Measurements from ENCODE around the gene KRT15.
"Not testable (repeated sequence)": the region's sequence is repeated elsewhere in the genome, so short reads cannot be mapped to it uniquely, and the experiment has no call there.

KRT15 gene

DNA sequence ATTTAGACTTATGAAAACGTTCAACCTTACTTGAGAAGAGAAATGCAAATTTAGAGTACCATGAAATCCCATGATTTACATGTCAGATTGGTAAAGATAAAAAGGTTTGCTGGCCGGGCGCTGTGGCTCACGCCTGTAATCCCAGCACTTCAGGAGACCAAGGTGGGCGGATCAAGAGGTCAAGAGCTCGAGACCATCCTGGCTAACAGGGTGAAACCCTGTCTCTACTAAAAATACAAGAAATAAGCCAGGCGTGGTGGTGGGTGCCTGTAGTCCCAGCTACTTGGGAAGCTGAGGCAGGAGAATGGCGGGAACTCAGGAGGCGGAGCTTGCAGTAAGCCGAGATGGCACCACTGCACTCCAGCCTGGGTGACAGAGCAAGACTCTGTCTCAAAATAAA lies 24.1 kb upstream of the KRT15 start:
- DNase-seq: not testable (repeated sequence)

DNA sequence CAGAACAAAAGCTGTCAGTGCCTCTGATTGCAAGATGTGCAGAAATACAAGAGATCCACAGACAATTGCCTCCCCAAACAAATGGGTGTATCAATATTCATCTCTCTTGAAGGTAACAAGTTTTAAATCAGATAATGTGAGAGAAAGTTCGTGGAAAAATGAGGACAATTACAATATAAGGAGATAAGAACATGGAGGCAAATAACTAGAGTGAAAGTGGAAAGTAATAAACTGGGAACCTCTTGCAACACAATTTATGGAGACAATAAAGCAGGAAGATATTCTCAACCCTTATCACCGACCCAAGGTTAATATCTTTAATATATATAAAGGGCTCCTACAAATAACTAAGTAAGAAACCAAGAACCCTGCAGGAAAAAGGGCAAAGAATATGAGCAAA lies 23.7 kb upstream of the KRT15 start:
- no peak for DNase-seq

DNA sequence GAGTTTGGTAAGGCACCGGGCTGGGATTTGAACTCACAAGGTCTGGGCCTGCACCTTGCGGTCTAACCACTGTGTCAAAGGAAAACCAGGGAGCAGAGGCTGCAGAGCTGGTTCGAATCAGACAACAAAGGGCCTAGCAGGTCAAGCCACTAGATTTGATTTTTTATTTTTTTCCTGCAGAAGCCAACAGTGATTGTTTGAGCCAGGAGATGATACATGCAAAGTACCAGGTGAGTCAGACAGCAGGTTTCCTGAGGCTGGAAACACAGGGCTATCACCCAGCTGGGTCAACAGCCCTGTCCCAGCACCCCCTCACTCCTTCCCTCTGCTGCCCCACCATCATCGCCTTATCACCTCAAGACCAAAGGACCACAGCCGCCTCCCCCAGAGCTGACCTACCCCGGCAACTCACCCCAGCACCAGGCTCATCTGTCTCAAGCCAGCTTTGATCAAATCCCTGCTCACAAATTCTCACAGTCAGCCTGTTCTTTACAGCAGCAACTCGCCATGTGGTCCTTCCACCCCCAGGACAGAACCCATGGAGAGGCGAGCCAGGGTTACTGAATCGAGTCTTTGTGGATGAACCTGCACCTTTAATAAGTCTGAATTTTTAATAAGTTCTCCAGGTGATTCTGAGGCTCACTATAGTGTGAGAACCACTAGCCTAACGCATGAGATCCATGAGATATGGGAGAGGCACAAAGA lies 22.4 kb upstream of the KRT15 start:
- DNase-seq: no peak

DNA sequence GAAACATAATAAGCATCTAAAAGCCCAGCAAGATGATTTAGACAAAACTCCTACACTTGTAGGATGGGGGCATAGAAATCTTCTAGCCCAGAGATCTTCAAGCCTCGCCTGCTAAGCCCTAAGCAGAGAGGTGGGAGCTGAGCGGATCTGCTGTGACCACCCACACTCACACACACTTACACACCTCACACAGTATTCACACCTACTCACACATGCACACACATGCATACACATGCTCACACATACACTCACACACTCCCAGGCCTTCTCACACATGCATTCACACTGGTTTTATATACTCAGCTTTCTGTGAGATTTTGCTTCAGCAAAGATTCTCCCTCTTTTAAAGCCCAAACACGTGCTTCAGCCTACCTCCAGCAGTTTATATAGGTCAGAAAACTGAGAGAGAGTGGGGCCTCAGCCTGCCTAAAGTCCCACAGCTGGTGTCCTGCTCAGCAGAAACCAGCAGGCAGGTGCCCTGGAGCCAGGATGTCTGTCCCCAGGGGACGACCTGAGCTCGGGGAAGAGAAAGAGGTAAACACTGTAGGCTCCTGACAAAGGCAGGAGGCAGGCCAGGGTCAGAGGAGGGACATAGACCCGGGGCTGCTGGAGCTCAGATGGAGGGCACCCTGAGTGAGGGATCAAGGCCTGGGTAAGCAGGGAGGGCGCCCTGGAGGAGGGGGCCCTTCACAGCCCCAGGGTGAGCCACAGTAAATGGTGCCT lies 21.4 kb upstream of the KRT15 start:
- no peak for DNase-seq

DNA sequence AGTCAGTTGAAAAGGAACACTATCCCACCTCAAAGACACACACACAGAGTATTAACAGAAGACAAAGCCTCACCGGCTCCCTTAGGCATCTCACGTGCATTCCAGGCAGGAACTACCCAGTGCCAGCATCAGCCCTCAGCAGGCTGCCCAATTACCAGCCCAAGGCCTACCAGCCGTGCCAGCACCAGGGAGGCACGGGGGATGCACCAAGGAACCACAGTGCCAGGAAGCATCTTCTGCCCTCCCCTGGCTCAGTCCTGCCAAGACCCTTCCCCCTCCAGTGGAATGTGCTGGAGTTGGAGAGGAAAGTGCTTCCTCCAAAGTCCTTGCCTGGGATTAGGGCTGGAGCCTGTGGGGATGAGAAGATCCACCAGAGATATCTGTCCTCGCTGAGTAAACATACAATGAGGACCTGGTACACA lies 20.4 kb upstream of the KRT15 start:
- DNase-seq: no peak

DNA sequence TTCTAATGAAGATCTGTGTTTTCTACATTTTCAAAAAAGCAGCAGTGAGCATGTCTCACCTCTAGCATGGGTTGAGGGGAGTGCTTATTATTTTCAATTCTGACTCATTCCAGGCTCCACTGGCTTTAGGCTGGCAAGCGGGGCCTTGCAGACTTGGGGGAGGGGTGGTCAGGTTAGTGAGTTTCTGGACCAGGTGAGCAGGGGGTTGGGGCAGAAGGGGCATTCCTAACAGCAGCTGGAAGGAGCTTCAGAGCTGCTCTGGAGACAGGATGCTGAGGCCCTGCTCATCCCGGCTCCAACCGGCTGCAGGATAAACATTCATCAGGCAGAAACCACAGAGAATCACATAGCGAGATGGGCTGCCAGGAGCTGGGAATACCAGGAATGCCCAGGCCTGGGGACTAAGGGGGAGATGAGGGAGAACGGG lies 19.9 kb upstream of the KRT15 start:
- DNase-seq: no peak

DNA sequence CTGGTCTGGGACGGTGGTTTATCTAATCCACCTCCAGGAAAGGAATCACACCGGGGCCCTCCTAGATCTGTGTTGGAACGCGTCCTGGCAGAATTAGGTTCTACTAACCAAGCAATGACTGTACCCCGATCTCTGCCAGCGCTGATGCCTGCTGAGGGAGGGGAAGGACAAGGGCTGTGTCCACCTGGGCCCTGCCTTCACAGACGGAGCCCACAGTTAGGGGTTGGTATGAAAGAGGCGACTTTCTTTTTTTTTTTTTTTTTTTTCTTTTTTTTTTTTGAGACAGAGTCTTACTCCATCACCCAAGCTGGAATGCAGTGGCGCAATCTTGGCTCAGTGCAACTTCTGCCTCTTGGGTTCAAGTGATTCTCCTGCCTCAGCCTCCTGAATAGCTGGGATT lies 19.3 kb upstream of the KRT15 start:
- no peak for DNase-seq

DNA sequence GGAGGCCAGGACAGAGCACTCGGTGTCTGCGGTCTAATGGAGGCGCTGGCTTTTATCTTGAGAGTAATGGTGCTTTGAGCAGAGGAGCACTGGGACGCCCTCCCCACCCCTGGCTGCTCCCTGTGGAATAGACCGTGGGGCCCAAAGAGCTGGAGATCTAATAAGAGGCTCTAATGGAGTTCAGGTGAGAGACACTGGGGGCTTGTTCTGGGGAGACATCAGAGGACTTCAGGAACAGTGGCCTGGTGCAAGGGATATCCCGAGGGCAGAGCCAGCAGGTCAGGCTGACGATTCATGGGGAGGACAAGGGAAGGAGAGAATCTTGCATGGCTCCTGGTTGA lies 18.9 kb upstream of the KRT15 start:
- DNase-seq: no peak

DNA sequence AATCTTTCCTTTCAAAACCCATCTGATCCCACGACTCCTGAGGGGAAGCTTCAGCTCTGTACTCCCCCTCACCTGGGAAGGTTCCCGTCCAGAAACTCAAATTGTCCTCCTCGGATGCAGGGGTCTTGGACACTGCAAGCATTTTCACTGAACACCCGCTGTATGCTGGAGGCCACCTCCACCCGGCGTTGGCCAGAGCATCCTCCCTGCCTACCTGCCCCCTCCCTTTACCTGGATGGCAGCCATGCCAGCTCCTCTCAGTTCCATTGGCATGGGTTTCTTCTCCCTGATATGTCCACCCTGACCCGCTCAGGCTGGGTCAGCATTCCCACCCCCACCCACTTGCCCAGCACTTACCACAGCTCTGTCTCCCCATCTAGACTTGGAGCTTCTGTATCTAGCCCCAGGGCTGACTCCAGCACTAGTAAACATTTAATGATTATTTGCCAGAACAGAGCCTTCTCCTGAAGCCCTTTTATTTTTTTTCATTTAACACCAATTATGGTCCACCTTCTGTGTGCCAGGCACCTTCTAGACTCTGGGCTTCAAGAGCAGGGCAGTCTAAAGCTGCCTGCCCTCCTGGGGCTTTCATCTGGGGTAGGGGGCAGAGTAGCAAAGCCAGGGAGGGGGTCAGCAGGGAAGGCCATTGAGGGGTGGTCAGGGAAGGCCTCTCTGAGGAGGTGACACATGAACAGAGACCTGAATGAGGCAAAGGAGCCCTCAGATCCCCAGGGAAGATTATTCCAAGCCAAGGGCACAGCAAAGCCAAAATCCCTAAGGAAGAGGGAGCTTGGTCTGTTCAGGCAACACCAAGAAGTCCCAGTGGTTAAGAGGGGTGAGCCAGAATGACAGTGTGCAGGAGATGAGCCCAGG lies 18.3 kb upstream of the KRT15 start:
- DNase-seq: no peak

DNA sequence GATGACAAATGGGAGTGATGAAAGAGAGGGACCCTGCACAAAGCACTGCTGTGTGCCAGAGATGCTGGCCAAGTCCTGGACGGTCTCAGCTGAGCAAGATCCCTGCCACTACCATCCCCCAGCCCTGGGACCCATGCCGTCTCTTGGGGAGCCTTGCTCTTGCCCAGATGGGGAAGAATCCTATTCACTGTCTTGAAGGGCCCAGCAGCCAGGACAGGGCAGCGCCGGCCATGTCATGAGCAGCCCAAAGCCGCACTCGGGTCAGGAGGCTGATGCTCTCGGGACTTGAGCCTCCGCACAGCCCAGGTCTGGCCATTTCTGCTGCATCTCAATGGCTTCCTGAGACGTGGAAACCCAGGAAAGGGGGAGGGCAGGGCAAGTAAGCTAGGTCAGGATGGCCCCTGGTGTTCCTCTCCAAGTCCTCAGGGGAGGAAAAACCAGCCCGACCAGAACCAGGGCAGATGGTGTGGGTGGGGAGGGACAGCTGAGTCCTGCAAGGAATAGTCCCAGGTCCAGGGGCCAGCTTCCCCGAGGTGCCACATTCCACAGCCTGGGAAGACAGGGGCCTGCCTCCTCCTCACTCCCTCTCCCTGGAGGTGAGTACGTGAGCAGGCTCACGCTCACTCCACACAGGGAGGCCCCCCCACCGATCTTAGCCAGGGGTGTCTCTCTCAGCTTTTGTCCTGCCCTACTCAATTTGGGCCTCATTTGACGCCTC lies 17.2 kb upstream of the KRT15 start:
- no peak for DNase-seq

DNA sequence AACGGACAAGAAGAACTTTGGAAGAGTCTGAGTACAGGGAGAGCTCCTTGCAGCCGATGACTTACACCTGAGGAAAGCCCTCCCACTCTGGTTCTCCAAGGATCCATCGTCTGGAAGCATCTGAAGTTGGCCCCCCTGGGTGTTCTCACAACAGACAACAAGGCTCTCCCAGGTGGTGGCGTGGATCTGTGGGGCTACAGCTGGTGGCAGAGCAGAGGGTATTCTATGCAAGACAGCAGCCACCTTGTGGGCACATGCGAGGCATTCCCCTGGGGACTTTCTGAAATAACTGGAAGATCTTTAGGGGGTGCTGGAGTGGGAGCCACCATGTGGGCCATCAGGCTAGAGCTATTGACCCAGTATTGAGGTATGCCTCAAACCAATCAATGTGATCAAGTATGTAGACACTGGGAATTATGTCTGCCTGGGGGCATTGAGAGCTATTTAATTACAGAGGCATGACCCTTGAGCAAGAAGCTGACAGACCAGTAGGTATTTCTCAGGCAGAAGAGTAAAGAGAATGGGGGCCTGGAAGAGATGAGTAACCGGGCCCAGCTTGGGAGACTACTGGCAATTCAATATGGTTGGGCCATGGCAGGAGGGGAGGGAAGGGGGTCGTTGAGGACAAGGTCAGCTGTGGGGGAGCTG lies 16.3 kb upstream of the KRT15 start:
- DNase-seq: no peak

DNA sequence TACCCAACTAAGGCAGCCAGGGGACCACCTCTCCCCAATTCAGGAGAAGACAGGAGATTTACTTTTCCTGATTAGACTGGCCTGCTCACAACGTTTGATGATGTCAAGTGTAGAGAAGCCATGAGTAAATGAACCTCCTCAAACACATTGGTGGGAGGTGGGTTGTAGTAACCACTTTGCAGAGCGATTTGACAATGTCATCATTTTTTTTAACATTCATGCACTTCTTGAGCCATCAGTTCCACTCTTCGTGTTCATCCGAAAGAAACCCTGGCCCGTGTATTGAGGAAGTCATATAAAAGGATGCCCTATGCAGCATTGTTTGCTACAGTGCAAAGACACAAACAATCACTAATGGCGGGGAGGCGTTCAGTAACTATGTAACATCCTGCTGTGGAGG lies 14.9 kb upstream of the KRT15 start:
- no peak for DNase-seq

DNA sequence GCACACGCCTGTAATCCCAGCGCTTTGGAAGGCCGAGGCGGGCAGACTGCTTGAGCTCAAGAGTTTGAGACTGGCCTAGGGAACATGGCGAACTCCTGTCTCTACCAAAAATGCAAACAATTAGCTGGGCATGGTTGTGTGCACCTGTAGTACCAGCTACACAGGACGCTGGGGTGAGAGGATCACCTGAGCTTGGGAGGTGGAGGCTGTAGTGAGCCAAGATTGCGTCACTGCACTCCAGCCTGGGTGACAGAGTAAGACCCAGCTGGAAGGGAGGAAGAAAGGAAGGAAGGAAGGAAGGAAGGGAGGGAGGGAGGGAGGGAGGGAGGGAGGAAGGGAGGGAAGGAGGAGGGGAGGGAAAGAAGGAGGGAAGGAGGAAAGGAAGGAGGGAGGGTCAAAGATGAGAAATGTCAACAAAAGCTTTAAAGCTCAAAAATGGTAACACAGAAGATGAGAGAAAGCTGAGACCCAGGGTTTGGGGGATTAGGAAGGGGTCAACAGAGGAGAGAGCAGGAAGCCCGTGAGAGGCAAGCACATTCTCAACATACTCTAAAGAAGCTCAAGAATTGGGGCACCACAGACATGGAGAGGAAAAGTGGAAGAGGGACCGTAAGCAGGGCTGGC lies 14.4 kb upstream of the KRT15 start:
- DNase-seq: no peak

DNA sequence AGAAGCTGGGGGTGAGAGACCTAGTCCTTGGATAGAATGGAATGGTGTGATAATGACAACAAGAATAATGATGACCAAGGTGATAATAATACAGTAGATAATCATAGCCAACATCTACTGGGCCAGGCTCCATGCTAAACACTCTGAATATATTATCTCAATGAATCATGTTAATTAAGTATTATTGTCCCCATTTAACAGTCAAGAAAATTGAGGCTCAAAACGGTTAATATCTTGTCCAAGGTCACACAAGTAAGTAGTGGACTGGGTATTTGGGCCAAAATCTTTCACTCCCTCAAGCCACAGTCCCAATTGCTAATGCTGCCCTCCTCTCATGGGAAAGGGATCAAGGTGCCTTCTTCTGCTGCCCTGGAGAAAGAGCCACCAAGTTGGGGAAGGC lies 13.3 kb upstream of the KRT15 start:
- DNase-seq: no peak

DNA sequence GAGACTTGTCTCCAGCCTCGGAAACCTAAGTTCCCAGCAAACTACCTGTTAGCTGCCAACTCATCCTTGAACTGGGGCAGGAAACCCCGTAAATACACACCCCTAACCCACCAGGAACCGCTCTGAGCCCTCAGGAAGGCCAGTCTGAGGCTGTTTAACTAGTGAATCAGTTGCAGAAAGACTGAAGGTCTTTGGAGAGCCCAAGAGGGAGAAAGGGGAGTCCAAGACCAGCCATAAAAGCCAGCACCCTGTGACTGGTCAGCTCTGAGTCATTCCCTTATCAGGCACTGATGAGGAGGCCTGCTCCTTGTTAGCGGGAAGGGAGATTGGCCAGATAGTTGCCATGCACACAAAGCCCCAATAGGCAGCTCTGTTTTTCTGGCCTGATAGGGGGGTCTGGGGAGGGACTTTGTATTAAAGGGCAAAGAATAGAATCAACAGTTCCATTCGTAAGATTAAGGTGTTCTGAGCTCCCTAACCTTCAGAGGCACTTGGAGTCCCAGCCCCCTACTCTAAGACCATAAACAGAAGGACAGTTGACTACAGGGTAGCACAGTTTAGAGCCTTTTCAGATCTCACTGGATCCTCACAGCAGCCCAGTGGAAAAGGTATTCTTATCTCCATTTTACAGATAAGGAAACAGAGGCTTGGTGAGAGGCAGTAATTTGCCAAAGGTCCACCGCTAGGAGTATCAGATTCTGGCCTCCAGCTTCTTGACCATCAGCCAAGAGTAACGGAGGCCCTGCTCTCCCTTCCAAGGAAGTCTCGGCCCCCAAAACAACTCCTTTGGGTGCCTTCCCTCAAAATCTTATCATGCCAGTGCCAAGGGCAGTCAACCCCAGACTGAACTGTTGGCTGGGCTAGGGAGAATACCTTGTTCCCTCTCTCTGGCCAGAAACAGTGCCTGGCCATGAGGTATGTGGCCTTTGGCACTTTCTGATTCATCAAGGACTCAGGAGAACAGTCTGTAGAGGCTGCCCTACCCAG lies 11.7 kb upstream of the KRT15 start:
- no peak for DNase-seq

DNA sequence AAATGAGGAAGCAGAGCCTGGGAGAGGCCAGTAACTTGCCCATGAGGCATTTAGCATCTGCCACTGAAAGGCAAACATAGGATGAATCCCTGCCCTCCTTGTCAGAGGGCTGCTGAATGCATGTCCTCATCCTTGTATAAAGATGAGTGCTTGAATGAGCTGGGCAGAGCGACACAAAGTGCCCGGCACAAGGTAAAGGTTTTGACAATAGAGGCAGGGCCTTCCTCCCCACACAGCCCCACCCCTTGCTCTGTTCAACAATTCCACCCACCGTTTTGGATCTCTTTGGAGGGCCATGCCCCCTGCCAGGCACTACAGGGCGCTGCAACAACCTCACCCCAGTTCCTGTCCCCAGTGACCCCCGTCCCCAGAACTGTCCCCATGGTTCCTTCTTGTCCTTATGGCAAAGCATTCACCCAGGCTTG lies 10.8 kb upstream of the KRT15 start:
- DNase-seq: no peak

DNA sequence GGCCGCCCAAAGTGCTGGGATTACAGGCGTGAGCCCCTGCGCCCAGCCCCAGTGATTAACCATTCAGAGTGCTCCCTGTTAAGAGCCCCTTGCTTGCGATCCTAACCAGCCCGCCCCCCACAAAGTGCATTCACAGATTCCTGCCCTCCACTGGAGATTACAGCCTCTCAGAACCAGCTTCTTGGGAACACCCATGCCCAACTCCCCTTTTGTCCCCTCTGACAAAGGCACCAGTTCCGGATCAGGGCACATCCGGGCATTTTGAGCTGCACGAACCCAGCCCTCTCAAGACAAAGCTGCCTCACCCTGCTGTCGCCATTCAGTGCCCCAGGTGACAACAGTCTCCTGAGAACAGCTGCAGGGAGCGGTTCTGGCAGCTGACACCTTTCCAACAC lies 10.3 kb upstream of the KRT15 start:
- no peak for DNase-seq

DNA sequence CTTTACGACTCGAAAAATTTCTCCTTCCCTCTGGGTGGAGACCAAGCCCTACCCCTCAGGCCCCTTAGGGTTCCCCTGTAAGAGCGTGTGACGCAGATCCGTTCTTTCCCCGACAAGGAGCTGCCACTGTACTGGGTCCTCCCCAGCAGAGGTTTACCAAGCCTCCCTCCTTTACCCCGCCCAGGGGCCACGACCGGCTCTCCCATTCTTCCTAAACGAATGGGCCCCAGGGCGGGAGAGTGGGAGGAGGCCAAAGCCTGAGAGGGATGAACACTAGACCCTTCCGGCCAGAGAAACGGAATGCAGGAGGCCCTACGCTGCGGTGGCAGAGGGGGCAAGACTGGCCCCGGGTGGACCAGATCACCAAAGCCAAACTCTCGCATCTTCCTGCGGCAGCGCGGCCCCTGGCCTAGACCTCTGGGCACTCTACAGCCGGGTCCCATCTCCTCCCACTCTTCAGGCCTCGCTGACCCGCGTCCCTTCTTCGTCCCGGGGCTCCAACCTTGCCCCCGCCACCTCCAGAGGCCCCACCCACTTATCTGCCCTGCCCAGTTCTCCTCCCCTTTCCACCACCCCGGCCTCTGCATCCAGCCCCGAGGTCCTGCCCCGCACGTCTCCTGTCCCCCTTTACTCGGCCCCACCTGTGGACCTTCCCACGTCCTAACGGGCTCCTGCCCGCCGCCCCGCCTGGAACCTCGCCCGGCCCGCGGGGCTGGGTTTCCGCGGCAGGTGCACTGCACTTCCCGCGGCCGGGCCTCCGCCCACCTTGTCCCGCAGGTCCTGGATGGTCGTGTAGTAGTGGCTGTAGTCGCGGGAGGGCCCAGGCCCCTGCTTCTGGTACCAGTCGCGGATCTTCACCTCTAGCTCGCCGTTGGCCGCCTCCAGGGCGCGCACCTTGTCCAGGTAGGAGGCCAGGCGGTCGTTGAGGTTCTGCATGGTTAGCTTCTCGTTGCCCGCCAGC lies 8.7 kb upstream of the KRT15 start:
- no peak for DNase-seq

DNA sequence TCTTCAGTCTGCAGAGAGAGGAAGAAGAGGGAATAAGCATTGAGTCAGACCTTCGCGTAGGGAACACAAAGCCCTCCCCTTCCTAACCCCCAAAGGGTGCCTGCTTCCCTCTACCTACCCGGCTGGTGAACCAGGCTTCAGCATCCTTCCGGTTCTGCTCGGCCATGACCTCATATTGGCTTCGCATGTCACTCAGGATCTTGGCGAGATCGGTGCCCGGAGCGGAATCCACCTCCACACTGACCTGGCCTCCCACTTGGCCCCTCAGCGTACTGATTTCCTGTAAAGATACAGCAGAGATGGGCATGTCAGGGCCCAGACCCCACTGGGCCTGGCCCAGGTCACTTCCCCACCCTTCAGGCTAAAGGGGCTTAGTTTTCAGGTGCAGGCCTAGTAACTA lies 5.6 kb upstream of the KRT15 start:
- DNase-seq: no peak

DNA sequence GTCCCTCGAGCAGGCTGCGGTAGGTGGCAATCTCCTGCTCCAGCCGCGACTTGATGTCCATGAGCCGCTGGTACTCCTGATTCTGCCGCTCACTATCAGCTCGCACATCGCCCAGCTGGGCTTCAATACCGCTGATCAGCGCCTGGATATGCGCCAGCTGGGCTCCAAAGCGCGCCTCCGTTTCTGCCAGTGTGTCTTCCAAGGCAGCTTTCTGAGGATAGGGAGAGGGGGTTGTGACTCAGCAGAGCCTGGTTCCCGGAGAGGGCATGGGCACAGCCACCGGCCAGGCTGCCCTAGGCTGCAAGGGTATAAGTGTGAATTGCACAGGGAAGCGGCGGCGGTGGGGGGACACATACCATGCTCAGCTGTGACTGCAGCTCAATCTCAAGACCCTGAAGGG lies 5.1 kb upstream of the KRT15 start:
- DNase-seq: no peak

All from activated naive CD4-positive, alpha-beta T cell treated with Interleukin-2 at 50 U/mL for 16 hours (primary cell).